OCI-M1 (cell line): ENCODE measurements around the gene MDM2.
"Not testable (repeated sequence)": the region's sequence is repeated elsewhere in the genome, so short reads cannot be mapped to it uniquely, and the experiment has no call there.

Experiments used
- DNase-seq: peaks from one replicate; lab custom pipeline; 2025; lab: John Stamatoyannopoulos, UW

The MDM2 gene

GRCh38 chr12:68827895-68828671, 20.1 kb downstream of the MDM2 start:
- DNase-seq = no peak

GRCh38 chr12:68828672-68829068, 20.7 kb downstream of the MDM2 start:
- DNase-seq = no peak

- no peak for DNase-seq
Measured at GRCh38 chr12:68831272-68831671, 23.3 kb downstream of the MDM2 start.

- DNase-seq = no peak
Measured at GRCh38 chr12:68831751-68832503, 23.9 kb downstream of the MDM2 start.

- DNase-seq = no peak
Measured at GRCh38 chr12:68832504-68832867, 24.5 kb downstream of the MDM2 start.

GRCh38 chr12:68833508-68833907, 25.5 kb downstream of the MDM2 start:
- DNase-seq = no peak

- DNase-seq = no peak
Measured at GRCh38 chr12:68835333-68835908, 27.4 kb downstream of the MDM2 start.

GRCh38 chr12:68837215-68837614, 29.2 kb downstream of the MDM2 start:
- DNase-seq = no peak

GRCh38 chr12:68838046-68838886, 30.3 kb downstream of the MDM2 start:
- no peak for DNase-seq

- DNase-seq = no peak
Measured at GRCh38 chr12:68839183-68840147, 31.5 kb downstream of the MDM2 start.

GRCh38 chr12:68841175-68841574, 33.2 kb downstream of the MDM2 start:
- not testable (repeated sequence) for DNase-seq

GRCh38 chr12:68841717-68842116, 33.7 kb downstream of the MDM2 start:
- DNase-seq = no peak

GRCh38 chr12:68842123-68842522, 34.1 kb downstream of the MDM2 start:
- DNase-seq = no peak

GRCh38 chr12:68842784-68843567, 35.0 kb downstream of the MDM2 start:
- no peak for DNase-seq

GRCh38 chr12:68844318-68844745, 36.4 kb downstream of the MDM2 start:
- no peak for DNase-seq

- no peak for DNase-seq
Measured at GRCh38 chr12:68844788-68845695, 37.1 kb downstream of the MDM2 start.

- DNase-seq = no peak
Measured at GRCh38 chr12:68846811-68847210, 38.8 kb downstream of the MDM2 start.

GRCh38 chr12:68850390-68850789, 42.4 kb downstream of the MDM2 start:
- DNase-seq = no peak
